Osteocyte (in vitro differentiated cells): Measurements from ENCODE around the gene AFP. TPM values are rescaled to one million over a fixed set of nuclear protein-coding genes. Genes with fewer than 3 reads are reported as not detected.

Experiments
- DNase-seq: peaks from one replicate; pipeline ENCODE4 v3.0.0; 2021; ENCODE audit warnings: mixed read lengths; ENCODE audit not compliant: unreplicated experiment; ENCODE audit errors: extremely low spot score
- H3K27ac Mint-ChIP-seq: one replicate; pipeline ENCODE4 v1.8.0; 2021; ENCODE audit warnings: mild to moderate bottlenecking, mixed read lengths; ENCODE audit not compliant: unreplicated experiment
- H3K27me3 Mint-ChIP-seq: one replicate; pipeline ENCODE4 v1.8.0; 2021; ENCODE audit warnings: mixed read lengths; ENCODE audit not compliant: unreplicated experiment
- H3K36me3 Mint-ChIP-seq: one replicate; pipeline ENCODE4 v1.8.0; 2021; ENCODE audit warnings: mixed read lengths; ENCODE audit not compliant: unreplicated experiment
- H3K4me1 Mint-ChIP-seq: one replicate; pipeline ENCODE4 v1.8.0; 2021; ENCODE audit warnings: mixed read lengths; ENCODE audit not compliant: unreplicated experiment
- H3K4me3 Mint-ChIP-seq: one replicate; pipeline ENCODE4 v1.8.0; 2021; ENCODE audit warnings: mild to moderate bottlenecking, moderate library complexity, mixed read lengths; ENCODE audit not compliant: unreplicated experiment
- H3K9me3 Mint-ChIP-seq: one replicate; pipeline ENCODE4 v1.8.0; 2021; ENCODE audit warnings: mixed read lengths; ENCODE audit not compliant: unreplicated experiment
- total RNA-seq: library from RNA; stranded (reverse); gene quantifications from 2 replicates; pipeline ENCODE4 v1.2.1, GENCODE V29; 2021
- TF ChIP-seq, protein P1 (sequence below): fragments of 200-600 bp; sonication (generic); IDR thresholded peaks from 2 replicates; pipeline ENCODE4 v1.5.0; 2021; ENCODE audit warnings: antibody characterized with exemption, mild to moderate bottlenecking, moderate library complexity

The AFP gene
- total RNA-seq, 1 donor from 2014 or later, result not detected

DNA sequence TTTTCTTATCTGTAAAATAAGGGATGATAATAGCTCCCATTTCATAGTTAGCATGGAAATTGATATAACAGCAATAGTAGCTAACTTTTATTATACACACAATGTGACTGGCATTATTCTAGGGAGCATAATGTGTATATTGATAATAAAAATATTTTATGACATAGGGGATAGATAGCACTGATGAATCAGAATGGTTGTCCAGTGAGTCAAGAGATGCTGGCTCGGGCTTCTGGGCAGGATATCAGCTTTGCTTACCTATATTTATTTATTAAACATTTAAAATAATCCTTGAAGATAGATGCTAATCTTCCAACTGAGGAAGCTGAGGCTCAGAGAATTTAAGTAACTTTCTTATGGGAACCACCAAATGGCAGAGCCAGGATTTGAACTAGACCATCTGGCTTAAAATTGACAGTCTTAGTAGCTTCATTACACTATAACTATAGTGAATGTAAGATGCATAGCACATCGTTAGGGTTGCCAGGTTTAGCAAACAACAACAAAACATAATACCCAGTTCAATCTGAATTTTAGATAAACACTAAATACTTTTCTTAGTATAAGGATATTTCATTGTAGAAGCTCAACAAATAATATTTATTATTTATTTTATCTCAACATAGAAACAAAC lies 2.7 kb downstream of the AFP start:
- H3K4me1 Mint-ChIP-seq, result no peaks in the 10 kb centered on the region
- DNase-seq, result no peak
- H3K27ac Mint-ChIP-seq, result no peak overlapping the region
- TF ChIP-seq, protein P1, sequence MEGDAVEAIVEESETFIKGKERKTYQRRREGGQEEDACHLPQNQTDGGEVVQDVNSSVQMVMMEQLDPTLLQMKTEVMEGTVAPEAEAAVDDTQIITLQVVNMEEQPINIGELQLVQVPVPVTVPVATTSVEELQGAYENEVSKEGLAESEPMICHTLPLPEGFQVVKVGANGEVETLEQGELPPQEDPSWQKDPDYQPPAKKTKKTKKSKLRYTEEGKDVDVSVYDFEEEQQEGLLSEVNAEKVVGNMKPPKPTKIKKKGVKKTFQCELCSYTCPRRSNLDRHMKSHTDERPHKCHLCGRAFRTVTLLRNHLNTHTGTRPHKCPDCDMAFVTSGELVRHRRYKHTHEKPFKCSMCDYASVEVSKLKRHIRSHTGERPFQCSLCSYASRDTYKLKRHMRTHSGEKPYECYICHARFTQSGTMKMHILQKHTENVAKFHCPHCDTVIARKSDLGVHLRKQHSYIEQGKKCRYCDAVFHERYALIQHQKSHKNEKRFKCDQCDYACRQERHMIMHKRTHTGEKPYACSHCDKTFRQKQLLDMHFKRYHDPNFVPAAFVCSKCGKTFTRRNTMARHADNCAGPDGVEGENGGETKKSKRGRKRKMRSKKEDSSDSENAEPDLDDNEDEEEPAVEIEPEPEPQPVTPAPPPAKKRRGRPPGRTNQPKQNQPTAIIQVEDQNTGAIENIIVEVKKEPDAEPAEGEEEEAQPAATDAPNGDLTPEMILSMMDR, result no peak
- H3K36me3 Mint-ChIP-seq, result no peaks in the 10 kb centered on the region
- H3K27me3 Mint-ChIP-seq, result peaks cover 65% of the 10 kb centered on the region
- no peaks in the 10 kb centered on the region for H3K9me3 Mint-ChIP-seq
- no peak overlapping the region for H3K4me3 Mint-ChIP-seq

DNA sequence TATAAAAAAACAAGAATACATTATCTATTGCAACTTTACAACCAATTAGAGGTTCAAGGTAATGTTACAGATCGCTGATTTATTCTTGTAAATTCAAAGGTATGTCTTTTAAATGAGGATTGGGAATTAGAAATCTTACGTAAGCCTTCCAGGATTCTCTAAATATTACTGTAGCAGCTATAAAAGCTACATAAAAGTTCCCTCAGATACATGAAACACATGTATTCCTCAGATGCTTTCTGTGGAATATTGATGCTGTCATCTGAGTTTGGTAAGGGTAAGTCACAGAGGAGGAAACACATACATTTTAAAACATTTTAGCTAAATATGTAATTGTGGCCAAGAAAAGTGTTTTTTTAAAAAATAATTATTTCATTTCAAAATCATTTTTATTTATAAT lies 3.4 kb downstream of the AFP start:
- Mint-ChIP-seq H3K27ac (no peak overlapping the region), H3K36me3 (no peaks in the 10 kb centered on the region), H3K4me3 (no peak overlapping the region), H3K4me1 (no peaks in the 10 kb centered on the region), H3K27me3 (peaks cover 66% of the 10 kb centered on the region), H3K9me3 (no peaks in the 10 kb centered on the region)
- no peak for DNase-seq
- TF ChIP-seq, protein P1, result no peak

DNA sequence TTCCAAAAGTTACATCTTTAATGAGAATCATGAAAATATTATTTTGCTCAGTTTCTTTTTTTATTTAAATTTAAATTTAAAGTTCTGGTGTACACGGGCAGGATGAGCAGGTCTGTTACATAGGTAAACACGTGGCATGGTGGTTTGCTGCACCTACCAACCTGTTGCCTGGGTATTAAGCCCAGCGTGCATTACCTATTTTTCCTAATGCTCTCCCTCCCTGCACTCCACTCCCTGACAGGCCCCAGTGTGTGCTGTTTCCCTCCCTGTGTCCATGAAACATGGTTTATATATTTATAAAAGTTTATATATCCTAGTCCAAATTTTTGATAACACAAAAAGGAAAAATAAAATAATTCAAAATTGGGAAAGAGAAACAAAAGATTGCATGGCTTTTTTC lies 4.0 kb downstream of the AFP start:
- no peak overlapping the region for H3K4me3 Mint-ChIP-seq
- no peak overlapping the region for H3K27ac Mint-ChIP-seq
- H3K9me3 Mint-ChIP-seq, result no peaks in the 10 kb centered on the region
- peaks cover 70% of the 10 kb centered on the region for H3K27me3 Mint-ChIP-seq
- no peak for DNase-seq
- no peaks in the 10 kb centered on the region for H3K4me1 Mint-ChIP-seq
- H3K36me3 Mint-ChIP-seq, result no peaks in the 10 kb centered on the region
- TF ChIP-seq, protein P1, result no peak

DNA sequence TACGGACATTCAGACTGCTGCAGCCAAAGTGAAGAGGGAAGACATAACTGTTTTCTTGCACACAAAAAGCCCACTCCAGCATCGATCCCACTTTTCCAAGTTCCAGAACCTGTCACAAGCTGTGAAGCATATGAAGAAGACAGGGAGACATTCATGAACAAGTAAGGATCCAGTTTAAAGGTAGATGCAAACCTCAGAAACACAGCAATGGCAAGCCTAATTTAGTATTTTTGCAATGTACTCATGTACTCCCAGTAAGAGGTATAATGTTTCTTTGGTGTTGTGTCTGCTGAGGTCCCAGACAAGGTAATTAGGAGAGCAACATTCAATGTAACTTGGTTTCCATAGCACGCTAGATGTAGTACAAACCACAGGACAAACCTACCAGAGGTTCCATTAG lies 4.6 kb downstream of the AFP start:
- no peak for DNase-seq
- no peak overlapping the region for H3K27ac Mint-ChIP-seq
- H3K36me3 Mint-ChIP-seq, result no peaks in the 10 kb centered on the region
- H3K4me3 Mint-ChIP-seq, result no peak overlapping the region
- H3K4me1 Mint-ChIP-seq, result no peaks in the 10 kb centered on the region
- TF ChIP-seq, protein P1, result no peak
- no peaks in the 10 kb centered on the region for H3K9me3 Mint-ChIP-seq
- H3K27me3 Mint-ChIP-seq, result peaks cover 68% of the 10 kb centered on the region

DNA sequence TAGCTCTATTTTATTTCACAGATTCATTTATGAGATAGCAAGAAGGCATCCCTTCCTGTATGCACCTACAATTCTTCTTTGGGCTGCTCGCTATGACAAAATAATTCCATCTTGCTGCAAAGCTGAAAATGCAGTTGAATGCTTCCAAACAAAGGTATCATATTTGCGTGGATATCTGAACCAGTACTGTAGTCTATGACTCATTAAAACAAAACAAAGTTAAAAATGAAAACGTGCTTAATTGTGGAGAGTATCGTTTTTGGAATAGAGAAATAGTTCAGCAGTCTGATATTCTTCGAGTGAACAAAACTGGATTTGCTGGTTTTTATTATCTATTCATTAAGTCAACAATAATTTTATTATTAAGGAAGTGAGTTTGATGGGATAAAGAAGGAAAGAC lies 6.3 kb downstream of the AFP start:
- H3K27ac Mint-ChIP-seq, result no peak overlapping the region
- no peak for DNase-seq
- H3K4me3 Mint-ChIP-seq, result no peak overlapping the region
- peaks cover 65% of the 10 kb centered on the region for H3K27me3 Mint-ChIP-seq
- H3K36me3 Mint-ChIP-seq, result no peaks in the 10 kb centered on the region
- TF ChIP-seq, protein P1, result no peak
- H3K9me3 Mint-ChIP-seq, result no peaks in the 10 kb centered on the region
- H3K4me1 Mint-ChIP-seq, result no peaks in the 10 kb centered on the region
